T-cell (primary cell): ENCODE measurements around the gene LRRC28. TPM values are rescaled to one million over a fixed set of nuclear protein-coding genes. Genes with fewer than 3 reads are reported as not detected.
A peak's percentile ranks its signal among the peaks of the same experiment; 100 is the strongest.

Experiments
- ATAC-seq, 4 experiments: fragments of 200-7000 bp in 3 of 4; fragments of 150-1000 bp in 1 of 4; cut with Tn5 transposase; replicated peaks in 1 of 4; 1 replicate in 3 of 4; 2 replicates in 1 of 4; pipeline ENCODE4 v1.10.0; 2021; ENCODE audit warnings: moderate library complexity in 3 of 4, mild to moderate bottlenecking in 2 of 4, moderate number of reproducible peaks in 1 of 4
- CTCF ChIA-PET, 2 donors: fragments of 300-600 bp; sonication (Branson Sonifier 250); formaldehyde crosslinking; loops; one replicate each; lab custom pipeline; 2022; ENCODE audit warnings: antibody characterized with exemption in 2 of 2; lab: Charles Lee
- POLR2A ChIA-PET, 2 donors: fragments of 300-600 bp; sonication (Branson Sonifier 250); formaldehyde crosslinking; loops; one replicate each; lab custom pipeline; 2022; ENCODE audit warnings: antibody characterized with exemption in 2 of 2; lab: Charles Lee
- DNase-seq, 35 experiments: peaks; one replicate each; pipeline versions ENCODE4 v3.0.0 to v3.0.0-alpha.2; 2013 to 2023
- H3K27ac ChIP-seq: one replicate; pipeline ENCODE4 v1.5.1; 2013; ENCODE audit warnings: low read length
- H3K27me3 ChIP-seq, 2 experiments: replicated peaks in 1 of 2; 1 replicate in 1 of 2; 2 replicates in 1 of 2; pipeline versions ENCODE4 v1.6.1 to v1.7.0; 2013; ENCODE audit warnings: low read length in 1 of 2, mixed read lengths in 1 of 2; ENCODE audit not compliant: control insufficient read depth in 2 of 2, insufficient read depth in 2 of 2; ENCODE audit errors: extremely low read depth in 1 of 2
- H3K36me3 ChIP-seq, 2 donors: 1 replicate in 1 of 2; 2 replicates in 1 of 2; pipeline versions ENCODE4 v1.6.1 to v1.7.0; 2013; ENCODE audit warnings: low read length in 1 of 2; ENCODE audit not compliant: control insufficient read depth in 2 of 2, insufficient read depth in 1 of 2; ENCODE audit errors: extremely low read depth in 1 of 2
- H3K4me1 ChIP-seq, 2 experiments: 1 replicate in 1 of 2; 2 replicates in 1 of 2; pipeline versions ENCODE4 v1.6.1 to v1.7.0; 2013; ENCODE audit warnings: low read length in 2 of 2, mixed read lengths in 1 of 2; ENCODE audit not compliant: insufficient read depth in 2 of 2, control insufficient read depth in 1 of 2; ENCODE audit errors: extremely low read depth in 1 of 2
- H3K4me3 ChIP-seq, 2 donors: 1 replicate in 1 of 2; 2 replicates in 1 of 2; pipeline versions ENCODE4 v1.5.1 to v1.7.0; 2013; ENCODE audit warnings: mild to moderate bottlenecking in 2 of 2, low read length in 1 of 2, moderate library complexity in 1 of 2; ENCODE audit not compliant: control insufficient read depth in 1 of 2; ENCODE audit errors: extremely low read depth in 1 of 2
- H3K9me3 ChIP-seq: 2 replicates; pipeline ENCODE4 v1.7.0; 2013
- H3K27ac Mint-ChIP-seq, 2 donors: one replicate each; pipeline ENCODE4 v1.8.0; 2020 to 2021; ENCODE audit warnings: mild to moderate bottlenecking in 2 of 2, mixed read lengths in 2 of 2
- H3K27me3 Mint-ChIP-seq, 2 donors: one replicate each; pipeline ENCODE4 v1.8.0; 2021 to 2022; ENCODE audit warnings: mixed read lengths in 2 of 2
- H3K36me3 Mint-ChIP-seq: one replicate; pipeline ENCODE4 v1.8.0; 2021; ENCODE audit warnings: mixed read lengths
- H3K4me1 Mint-ChIP-seq, 3 donors: one replicate each; pipeline ENCODE4 v1.8.0; 2020 to 2022; ENCODE audit warnings: mixed read lengths in 3 of 3, mild to moderate bottlenecking in 1 of 3
- H3K4me3 Mint-ChIP-seq, 3 donors: one replicate each; pipeline ENCODE4 v1.8.0; 2020 to 2022; ENCODE audit warnings: mild to moderate bottlenecking in 3 of 3, mixed read lengths in 3 of 3, moderate library complexity in 3 of 3
- H3K9me3 Mint-ChIP-seq, 3 donors: one replicate each; pipeline ENCODE4 v1.8.0; 2020 to 2022; ENCODE audit warnings: mixed read lengths in 3 of 3
- WGBS: methylation state at CpG from one replicate; pipeline ENCODE4 v1.1.5; 2013; ENCODE audit warnings: missing lambda C conversion rate; ENCODE audit not compliant: insufficient coverage; 5-methylcytosine and 5-hydroxymethylcytosine counted together
- total RNA-seq, 35 experiments: library from RNA in 6 of 35; stranded (reverse) in 6 of 35; fragments of 120-200 nt in 1 of 35; gene quantifications; one replicate each; pipeline versions ENCODE4 v1.2.1 to v1.2.4 and lab custom pipeline; 2013 to 2026

LRRC28 gene
- total RNA-seq, 5 donors from 2014 or later (not counting 1 experiment from before 2014, with no cell fraction given): 14.2 to 20.0 (median 16.5) TPM

- CTCF ChIA-PET: no interaction called here
- H3K36me3 Mint-ChIP-seq: no peaks in the 10 kb centered on the region
- Histone ChIP-seq H3K36me3 (no peaks in the 10 kb centered on the region), H3K4me1 (peaks cover 51 to 73% of the 10 kb centered on the region in 2 experiments), H3K27me3 (peaks cover 0 to 27% of the 10 kb centered on the region in 2 experiments), H3K27ac (no peak overlapping the region), H3K4me3 (no peak overlapping the region), H3K9me3 (no peaks in the 10 kb centered on the region)
- H3K4me1 Mint-ChIP-seq: peaks cover 57 to 75% (median 65%) of the 10 kb centered on the region in 3 donors
- POLR2A ChIA-PET: no interaction called here
- no peaks in the 10 kb centered on the region for H3K27me3 Mint-ChIP-seq
- H3K4me3 Mint-ChIP-seq: no peak overlapping the region
- no peaks in the 10 kb centered on the region for H3K9me3 Mint-ChIP-seq
- DNase-seq (peak in 1 of 35 experiments; percentile 9), ATAC-seq (no peak)
- 87% methylated on average over 13 of the region's 21 CpGs for WGBS
- H3K27ac Mint-ChIP-seq: peak overlapping the region in 1 of 2 donors; percentile 55
Measured at GRCh38 chr15:99436542-99437314, 185.4 kb downstream of the LRRC28 start.

GRCh38 chr15:99437315-99438223 lies 186.3 kb downstream of the LRRC28 start:
- Mint-ChIP-seq H3K27me3 (no peaks in the 10 kb centered on the region), H3K4me3 (peak overlapping the region in 1 of 3 donors; percentile 57), H3K9me3 (no peaks in the 10 kb centered on the region), H3K4me1 (peaks cover 60 to 76% (median 65%) of the 10 kb centered on the region in 3 donors), H3K36me3 (no peaks in the 10 kb centered on the region), H3K27ac (peak overlapping the region in 1 of 2 donors; percentile 88)
- ChIA-PET POLR2A (no interaction called here), CTCF (no interaction called here)
- 85% methylated on average over 21 of the region's 23 CpGs for WGBS
- Histone ChIP-seq H3K4me1 (peaks cover 52 to 71% of the 10 kb centered on the region in 2 experiments), H3K27me3 (peaks cover 0 to 27% of the 10 kb centered on the region in 2 experiments), H3K9me3 (no peaks in the 10 kb centered on the region), H3K4me3 (no peak overlapping the region), H3K27ac (no peak overlapping the region), H3K36me3 (no peaks in the 10 kb centered on the region)
- peak in 3 of 35 experiments; percentile 3 to 14 (median 10) for DNase-seq
- no peak for ATAC-seq

GRCh38 chr15:99438224-99438585 lies 186.9 kb downstream of the LRRC28 start:
- no peaks in the 10 kb centered on the region for H3K9me3 Mint-ChIP-seq
- ChIA-PET POLR2A (no interaction called here), CTCF (interaction anchor here in 1 of 2 donors (0.6 kb wide), 1 partner anchor 53 kb away, joined by 4 read pairs; no protein-coding TSS in a partner anchor)
- H3K27ac Mint-ChIP-seq: peak overlapping the region in 1 of 2 donors; percentile 88
- peak overlapping the region; percentile 3 to 10 for H3K4me3 ChIP-seq
- no peaks in the 10 kb centered on the region for H3K36me3 Mint-ChIP-seq
- H3K4me3 Mint-ChIP-seq: peak overlapping the region in 1 of 3 donors; percentile 57
- H3K9me3 ChIP-seq: no peaks in the 10 kb centered on the region
- DNase-seq: peak in 3 of 35 experiments; percentile 5 to 14 (median 12)
- no peaks in the 10 kb centered on the region for H3K36me3 ChIP-seq
- no peak overlapping the region for H3K27ac ChIP-seq
- no peak for ATAC-seq
- no CpG with 5 or more reads among the region's 11 CpGs for WGBS
- no peaks in the 10 kb centered on the region for H3K27me3 Mint-ChIP-seq
- peaks cover 0 to 26% of the 10 kb centered on the region in 2 experiments for H3K27me3 ChIP-seq
- H3K4me1 ChIP-seq: peaks cover 52 to 71% of the 10 kb centered on the region in 2 experiments
- peaks cover 60 to 77% (median 66%) of the 10 kb centered on the region in 3 donors for H3K4me1 Mint-ChIP-seq

- Mint-ChIP-seq H3K4me3 (peak overlapping the region; percentile 9 to 57 (median 14)), H3K9me3 (no peaks in the 10 kb centered on the region), H3K4me1 (peaks cover 59 to 76% (median 65%) of the 10 kb centered on the region in 3 donors), H3K27me3 (no peaks in the 10 kb centered on the region), H3K27ac (peak overlapping the region; percentile 55 to 88), H3K36me3 (no peaks in the 10 kb centered on the region)
- H3K36me3 ChIP-seq: no peaks in the 10 kb centered on the region
- ATAC-seq (peak; percentile 52 to 81 (median 56)), DNase-seq (peak in 9 of 35 experiments; percentile 13 to 49 (median 30))
- H3K4me3 ChIP-seq: peak overlapping the region in 1 of 2 donors; percentile 10
- H3K27me3 ChIP-seq: peaks cover 0 to 20% of the 10 kb centered on the region in 2 experiments
- peaks cover 49 to 71% of the 10 kb centered on the region in 2 experiments for H3K4me1 ChIP-seq
- 68% methylated on average over 11 of the region's 24 CpGs for WGBS
- ChIA-PET POLR2A (interaction anchor here in 1 of 2 donors (0.6 kb wide), 1 partner anchor 188 kb away, joined by 4 read pairs; no protein-coding TSS in a partner anchor), CTCF (interaction anchor here (0.6 kb wide), 3 partner anchors 54 to 287 kb away, joined by 3 to 4 read pairs (median 4); no protein-coding TSS in a partner anchor)
- no peak overlapping the region for H3K27ac ChIP-seq
- H3K9me3 ChIP-seq: no peaks in the 10 kb centered on the region
Measured at GRCh38 chr15:99438691-99439523, 187.6 kb downstream of the LRRC28 start.

GRCh38 chr15:99439524-99439835 lies 188.2 kb downstream of the LRRC28 start:
- Mint-ChIP-seq H3K4me3 (peak overlapping the region in 1 of 3 donors; percentile 28), H3K36me3 (no peaks in the 10 kb centered on the region), H3K4me1 (peaks cover 57 to 77% (median 65%) of the 10 kb centered on the region in 3 donors), H3K27me3 (no peaks in the 10 kb centered on the region), H3K27ac (peak overlapping the region in 1 of 2 donors; percentile 88), H3K9me3 (no peaks in the 10 kb centered on the region)
- H3K4me1 ChIP-seq: peaks cover 47 to 69% of the 10 kb centered on the region in 2 experiments
- ATAC-seq (no peak), DNase-seq (peak in 3 of 35 experiments; percentile 4 to 21 (median 8))
- H3K36me3 ChIP-seq: no peaks in the 10 kb centered on the region
- H3K27ac ChIP-seq: no peak overlapping the region
- 91% methylated on average over 4 of the region's 9 CpGs for WGBS
- no peak overlapping the region for H3K4me3 ChIP-seq
- peaks cover 0 to 20% of the 10 kb centered on the region in 2 experiments for H3K27me3 ChIP-seq
- ChIA-PET CTCF (interaction anchor here (0.6 kb wide), 2 partner anchors 67 to 286 kb away, joined by 3 to 4 read pairs; no protein-coding TSS in a partner anchor), POLR2A (interaction anchor here in 1 of 2 donors (0.6 kb wide), 1 partner anchor 187 kb away, joined by 4 read pairs; no protein-coding TSS in a partner anchor)
- H3K9me3 ChIP-seq: no peaks in the 10 kb centered on the region
